Loucy (cell line): Measurements from ENCODE around the gene KRT38.
"Not testable (repeated sequence)": the region's sequence is repeated elsewhere in the genome, so short reads cannot be mapped to it uniquely, and the experiment has no call there.

Experiments used
- H2AFZ ChIP-seq: fragments of 200-600 bp; sonication (generic); 2 replicates; pipeline ENCODE4 v1.6.0; 2016; ENCODE audit warnings: antibody characterized with exemption, mild to moderate bottlenecking, low read length, moderate library complexity
- H3F3A ChIP-seq: fragments of 200-600 bp; 2 replicates; pipeline ENCODE4 v1.6.0; 2016; ENCODE audit warnings: antibody characterized with exemption, low read depth, mild to moderate bottlenecking
- H3K27me3 ChIP-seq: fragments of 200-600 bp; sonication (generic); 2 replicates; pipeline ENCODE4 v1.6.1; 2014; ENCODE audit warnings: low read length, mild to moderate bottlenecking; ENCODE audit not compliant: insufficient read depth, poor library complexity, severe bottlenecking
- H3K36me3 ChIP-seq: fragments of 200-600 bp; sonication (generic); 2 replicates; pipeline ENCODE4 v1.6.1; 2016; ENCODE audit warnings: low read length; ENCODE audit not compliant: insufficient read depth
- H3K4me1 ChIP-seq: fragments of 200-600 bp; sonication (generic); 2 replicates; pipeline ENCODE4 v1.5.1; 2014; ENCODE audit warnings: low read length, mild to moderate bottlenecking; ENCODE audit not compliant: insufficient read depth, poor library complexity, severe bottlenecking
- H3K4me2 ChIP-seq: fragments of 200-600 bp; sonication (generic); 2 replicates; pipeline ENCODE4 v1.6.0; 2014; ENCODE audit warnings: antibody characterized with exemption, low read length, low read depth, mild to moderate bottlenecking; ENCODE audit not compliant: poor library complexity, severe bottlenecking
- H3K4me3 ChIP-seq: fragments of 200-600 bp; sonication (generic); 2 replicates; pipeline ENCODE4 v1.5.1; 2014; ENCODE audit warnings: low read length, mild to moderate bottlenecking, mixed read lengths; ENCODE audit not compliant: poor library complexity, severe bottlenecking
- H3K79me2 ChIP-seq: fragments of 200-600 bp; sonication (generic); 2 replicates; pipeline ENCODE4 v1.6.1; 2014; ENCODE audit warnings: low read length; ENCODE audit not compliant: insufficient read depth
- H3K9ac ChIP-seq: fragments of 200-600 bp; sonication (generic); 2 replicates; pipeline ENCODE4 v1.6.0; 2014; ENCODE audit warnings: mild to moderate bottlenecking, low read depth, low read length, moderate library complexity; ENCODE audit not compliant: poor library complexity, severe bottlenecking
- H3K9me2 ChIP-seq: fragments of 200-600 bp; sonication (generic); replicated peaks from 2 replicates; pipeline ENCODE4 v1.6.1; 2016; ENCODE audit warnings: low read depth, low read length, mixed read lengths
- H3K9me3 ChIP-seq: fragments of 200-600 bp; sonication (generic); 2 replicates; pipeline ENCODE4 v1.6.1; 2014; ENCODE audit warnings: mild to moderate bottlenecking, antibody characterized with exemption, low read length, low read depth; ENCODE audit not compliant: insufficient read depth
- H4K20me1 ChIP-seq: fragments of 200-600 bp; sonication (generic); 2 replicates; pipeline ENCODE4 v1.6.0; 2014; ENCODE audit warnings: antibody characterized with exemption, low read length, mild to moderate bottlenecking; ENCODE audit not compliant: insufficient read depth, poor library complexity, severe bottlenecking
- EZH2phosphoT487 ChIP-seq: fragments of 200-600 bp; IDR thresholded peaks from 2 replicates; pipeline ENCODE4 v1.6.1; 2018; ENCODE audit warnings: antibody characterized with exemption, mild to moderate bottlenecking, moderate library complexity, borderline replicate concordance
- TF ChIP-seq, protein P1 (sequence below): fragments of 200-600 bp; sonication (generic); conservative IDR thresholded peaks from 2 replicates; pipeline ENCODE4 v1.5.1; 2014; ENCODE audit warnings: mild to moderate bottlenecking, antibody characterized with exemption, low read length

Gene KRT38

DNA sequence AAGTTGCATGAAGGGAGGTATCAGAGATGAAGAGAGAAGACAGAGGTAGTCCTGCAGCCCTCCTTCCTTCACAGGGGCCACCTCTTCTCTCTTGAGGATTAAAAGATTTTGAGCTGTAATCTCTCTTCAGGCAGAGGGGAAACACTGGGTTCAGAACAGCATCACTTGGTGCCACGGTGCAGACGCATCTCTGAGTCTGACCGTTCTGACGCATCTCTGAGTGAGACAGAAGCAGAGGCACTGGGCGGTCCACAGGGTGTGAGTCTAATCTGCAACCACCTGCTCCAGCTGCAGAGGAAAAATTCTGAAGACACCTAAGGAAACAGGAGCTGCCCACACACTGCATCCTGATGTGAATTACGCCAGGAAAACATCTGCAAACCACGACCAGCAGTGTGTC is 11.1 kb downstream of the KRT38 start:
- TF ChIP-seq EZH2phosphoT487 = no peak
- TF ChIP-seq, protein P1, sequence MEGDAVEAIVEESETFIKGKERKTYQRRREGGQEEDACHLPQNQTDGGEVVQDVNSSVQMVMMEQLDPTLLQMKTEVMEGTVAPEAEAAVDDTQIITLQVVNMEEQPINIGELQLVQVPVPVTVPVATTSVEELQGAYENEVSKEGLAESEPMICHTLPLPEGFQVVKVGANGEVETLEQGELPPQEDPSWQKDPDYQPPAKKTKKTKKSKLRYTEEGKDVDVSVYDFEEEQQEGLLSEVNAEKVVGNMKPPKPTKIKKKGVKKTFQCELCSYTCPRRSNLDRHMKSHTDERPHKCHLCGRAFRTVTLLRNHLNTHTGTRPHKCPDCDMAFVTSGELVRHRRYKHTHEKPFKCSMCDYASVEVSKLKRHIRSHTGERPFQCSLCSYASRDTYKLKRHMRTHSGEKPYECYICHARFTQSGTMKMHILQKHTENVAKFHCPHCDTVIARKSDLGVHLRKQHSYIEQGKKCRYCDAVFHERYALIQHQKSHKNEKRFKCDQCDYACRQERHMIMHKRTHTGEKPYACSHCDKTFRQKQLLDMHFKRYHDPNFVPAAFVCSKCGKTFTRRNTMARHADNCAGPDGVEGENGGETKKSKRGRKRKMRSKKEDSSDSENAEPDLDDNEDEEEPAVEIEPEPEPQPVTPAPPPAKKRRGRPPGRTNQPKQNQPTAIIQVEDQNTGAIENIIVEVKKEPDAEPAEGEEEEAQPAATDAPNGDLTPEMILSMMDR = no peak
- Histone ChIP-seq H3K9me3 (no peaks in the 10 kb centered on the region), H3K4me3 (no peak overlapping the region), H3K9me2 (no peaks in the 10 kb centered on the region), H3K4me2 (no peak overlapping the region), H3K4me1 (no peaks in the 10 kb centered on the region), H3K27me3 (no peaks in the 10 kb centered on the region), H2AFZ (no peak overlapping the region), H3K36me3 (no peaks in the 10 kb centered on the region), H4K20me1 (no peaks in the 10 kb centered on the region), H3F3A (no peaks in the 10 kb centered on the region), H3K9ac (no peak overlapping the region), H3K79me2 (no peaks in the 10 kb centered on the region)

DNA sequence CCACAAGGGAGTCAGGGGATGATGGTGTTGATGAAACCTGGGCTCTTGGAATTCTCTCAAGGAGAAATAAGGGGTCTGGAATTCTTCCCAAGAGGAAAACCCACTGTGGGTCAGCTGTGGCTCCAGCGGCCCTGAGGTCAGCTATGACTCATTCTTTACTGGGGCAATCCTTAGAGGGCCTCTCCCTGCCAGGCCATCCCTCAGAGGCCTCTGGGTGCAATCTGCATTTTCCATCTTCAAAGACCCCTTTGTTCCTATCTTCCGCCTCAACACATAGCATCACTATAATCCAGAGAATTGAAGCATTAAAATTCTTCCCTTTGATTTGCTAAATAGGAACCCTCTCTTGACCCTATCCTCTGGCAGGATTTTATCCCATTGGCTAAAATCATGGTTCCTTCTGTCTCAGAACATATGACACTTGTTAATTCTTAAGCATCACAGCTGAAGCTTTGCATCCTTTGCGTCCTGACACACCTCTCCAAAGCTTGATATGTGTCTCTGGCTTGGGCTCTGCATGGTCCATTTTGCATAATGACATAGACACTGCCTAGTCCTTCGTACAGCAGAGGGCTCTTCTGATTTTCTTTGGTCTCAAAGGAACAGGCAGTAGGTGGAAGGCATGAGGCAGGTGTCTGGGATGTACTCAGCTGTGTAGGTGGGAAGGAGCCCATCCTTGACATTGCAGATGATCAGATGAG is 12.0 kb downstream of the KRT38 start:
- Histone ChIP-seq H3K9ac (no peak overlapping the region), H2AFZ (no peak overlapping the region), H3F3A (no peaks in the 10 kb centered on the region), H3K4me1 (no peaks in the 10 kb centered on the region), H3K79me2 (no peaks in the 10 kb centered on the region), H3K36me3 (no peaks in the 10 kb centered on the region), H3K9me3 (no peaks in the 10 kb centered on the region), H4K20me1 (no peaks in the 10 kb centered on the region), H3K9me2 (no peaks in the 10 kb centered on the region), H3K27me3 (no peaks in the 10 kb centered on the region), H3K4me2 (no peak overlapping the region), H3K4me3 (no peak overlapping the region)
- TF ChIP-seq, protein P1 = no peak
- no peak for TF ChIP-seq EZH2phosphoT487

DNA sequence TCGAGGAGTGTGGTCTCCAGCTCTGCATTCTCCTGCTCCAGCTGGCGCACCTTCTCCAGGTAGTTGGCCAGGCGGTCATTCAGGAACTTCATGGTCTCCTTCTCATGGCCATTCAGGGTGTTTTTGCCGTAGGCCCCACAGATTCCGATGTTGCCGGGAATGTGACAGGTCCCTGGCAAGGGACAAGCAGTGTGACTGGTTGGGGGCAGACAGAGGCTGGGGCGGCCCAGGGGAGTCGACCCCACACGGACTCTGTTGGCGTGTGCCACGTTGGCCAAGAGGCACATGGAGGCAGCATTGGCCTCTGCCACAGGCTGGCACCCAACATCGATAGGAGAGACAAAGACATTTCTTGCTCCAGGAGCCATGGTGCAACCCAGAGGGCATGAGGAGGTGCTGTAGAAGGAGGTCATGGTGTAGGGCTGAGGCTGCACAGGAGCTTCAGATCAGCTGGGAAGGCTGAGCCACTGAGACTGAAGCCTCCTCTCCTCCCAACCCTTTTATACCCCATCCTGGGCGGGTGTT is 16.6 kb downstream of the KRT38 start, which contains the start of gene KRT37:
Gene KRT37 (minus strand): TSS at position 475 of the 525 bp plus-strand sequence. CDS start 62 bp downstream, at position 413.
- Histone ChIP-seq H3F3A (no peaks in the 10 kb centered on the region), H3K36me3 (no peaks in the 10 kb centered on the region), H2AFZ (no peak within 1 kb of the TSS), H3K27me3 (peaks cover 9% of the 10 kb centered on the region), H3K9ac (no peak within 1 kb of the TSS), H4K20me1 (no peaks in the 10 kb centered on the region), H3K4me1 (no peaks in the 10 kb centered on the region), H3K79me2 (no peaks in the 10 kb centered on the region), H3K9me2 (no peaks in the 10 kb centered on the region), H3K4me2 (no peak within 1 kb of the TSS), H3K9me3 (no peaks in the 10 kb centered on the region), H3K4me3 (no peak within 1 kb of the TSS)
- TF ChIP-seq, protein P1 = no peak
- no peak for TF ChIP-seq EZH2phosphoT487

DNA sequence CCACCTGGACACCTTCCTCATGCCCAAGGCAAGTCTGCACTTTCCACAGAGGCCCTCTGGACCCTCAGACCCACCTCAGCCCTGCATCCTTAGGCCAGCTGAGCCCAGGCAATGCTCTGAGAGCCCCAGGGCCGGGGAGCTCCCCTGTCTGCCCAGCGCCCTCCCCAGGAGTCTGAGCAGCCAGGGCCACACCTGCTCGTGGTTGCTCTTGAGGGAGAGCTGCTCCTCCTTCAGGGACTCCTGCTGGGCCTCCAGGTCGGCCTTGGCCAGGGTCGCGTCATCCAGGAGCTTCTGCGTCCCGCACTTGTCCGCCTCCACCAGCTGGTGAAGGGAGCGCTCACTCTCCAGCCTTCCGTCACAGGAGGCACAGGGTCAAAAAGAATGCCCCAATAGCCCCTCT is 18.2 kb downstream of the KRT38 start:
- not testable (repeated sequence) for H3K9ac ChIP-seq, H3K4me1 ChIP-seq, H3F3A ChIP-seq, H3K36me3 ChIP-seq, H3K9me2 ChIP-seq, H3K79me2 ChIP-seq, H3K9me3 ChIP-seq, H3K4me2 ChIP-seq, H4K20me1 ChIP-seq, H3K27me3 ChIP-seq, H2AFZ ChIP-seq, H3K4me3 ChIP-seq
